OCI-LY1 (cell line): ENCODE measurements around the gene PDE3A.

Experiments used
- CTCF ChIP-seq: fragments of 200-600 bp; sonication (generic), shearing (Covaris generic); IDR thresholded peaks from 2 replicates; pipeline ENCODE4 v1.5.1; 2017; ENCODE audit warnings: mild to moderate bottlenecking, antibody characterized with exemption, low read length, moderate library complexity, mixed read lengths
- EZH2 ChIP-seq: fragments of 200-600 bp; sonication (generic), shearing (Covaris generic); IDR thresholded peaks from 2 replicates; pipeline ENCODE4 v1.8.0; 2017; ENCODE audit warnings: borderline replicate concordance, mixed run types, mild to moderate bottlenecking, antibody characterized with exemption, low read length, moderate library complexity, mixed read lengths

GRCh38 chr12:20548611-20549010 lies 180.3 kb downstream of the PDE3A start:
- TF ChIP-seq CTCF (no peak), EZH2 (no peak)
